HCT116 (cell line): Measurements from ENCODE around the gene RABL6. TPM values are rescaled to one million over a fixed set of nuclear protein-coding genes. Genes with fewer than 3 reads are reported as not detected.
"Not testable (repeated sequence)": the region's sequence is repeated elsewhere in the genome, so short reads cannot be mapped to it uniquely, and the experiment has no call there.

Experiments
- ATAC-seq: fragments of 200-7000 bp; cut with Tn5 transposase; 2 replicates; pipeline ENCODE4 v1.9.1; 2020; ENCODE audit warnings: mild to moderate bottlenecking, moderate library complexity
- BruUV-seq: library from RNA; stranded (reverse); fragments of 400-500 nt; replicated peaks from 2 replicates; lab custom pipeline; 2021; lab: Mats Ljungman, UMichigan
- CTCF ChIA-PET: fragments of 300-600 bp; sonication (Branson Sonifier 250); formaldehyde crosslinking; loops from one replicate; lab custom pipeline; 2021; ENCODE audit warnings: antibody characterized with exemption; lab: Charles Lee
- POLR2A ChIA-PET: fragments of 300-600, 350-600 bp; sonication (Branson Sonifier 250); formaldehyde crosslinking; loops from one replicate; lab custom pipeline; 2021; ENCODE audit warnings: antibody characterized with exemption; lab: Charles Lee
- RAD21 ChIA-PET, 2 experiments: fragments of 300-600 bp; sonication (Branson Sonifier 250); formaldehyde crosslinking; loops; one replicate each; lab custom pipeline; 2023; ENCODE audit warnings: low total read pairs in 2 of 2; ENCODE audit not compliant: uncharacterized antibody in 2 of 2, unreplicated experiment in 2 of 2, low non-redundant PET in 1 of 2; lab: Charles Lee
- DNase-seq: peaks from one replicate; pipeline ENCODE4 v3.0.0-alpha.2; 2010; ENCODE audit warnings: low read depth, low spot score
- H2AFZ ChIP-seq: fragments of 200-600 bp; shearing (Covaris generic), sonication (generic); 2 replicates; pipeline ENCODE4 v1.6.1; 2017; ENCODE audit warnings: low read depth, mixed run types, mixed read lengths, antibody characterized with exemption, low read length; ENCODE audit not compliant: poor library complexity, severe bottlenecking
- H3K27ac ChIP-seq: 2 replicates; pipeline ENCODE4 v1.5.1; 2012; ENCODE audit warnings: low read depth, low read length
- H3K27me3 ChIP-seq: fragments of 200-600 bp; sonication (generic); 2 replicates; pipeline ENCODE4 v1.6.1; 2016; ENCODE audit warnings: mixed run types, low read length, mixed read lengths; ENCODE audit not compliant: insufficient read depth
- H3K36me3 ChIP-seq, 2 experiments: fragments of 200-500 bp in 1 of 2; fragments of 200-600 bp in 1 of 2; sonication (Bioruptor generic) in 1 of 2; sonication (generic) in 1 of 2; 2 replicates each; pipeline versions ENCODE4 v1.5.1 to v1.6.1; 2014 to 2016; ENCODE audit warnings: low read length in 2 of 2, inconsistent platforms in 1 of 2, mixed read lengths in 1 of 2, mixed run types in 1 of 2; ENCODE audit not compliant: insufficient read depth in 2 of 2, control insufficient read depth in 1 of 2
- H3K4me1 ChIP-seq, 2 experiments: fragments of 200-600 bp in 1 of 2; sonication (generic) in 1 of 2; 2 replicates each; pipeline versions ENCODE4 v1.5.1 to v1.6.1; 2012 to 2017; ENCODE audit warnings: low read length in 2 of 2, inconsistent platforms in 1 of 2, mild to moderate bottlenecking in 1 of 2, mixed read lengths in 1 of 2, mixed run types in 1 of 2, moderate library complexity in 1 of 2; ENCODE audit not compliant: insufficient read depth in 2 of 2, control insufficient read depth in 1 of 2
- H3K4me2 ChIP-seq: fragments of 200-600 bp; sonication (generic); 2 replicates; pipeline ENCODE4 v1.6.1; 2017; ENCODE audit warnings: mixed run types, low read length, mixed read lengths
- H3K4me3 ChIP-seq, 2 experiments: fragments of 200-600 bp in 1 of 2; sonication (generic) in 1 of 2; replicated peaks in 1 of 2; 2 replicates each; pipeline ENCODE4 v1.5.1; 2011 to 2016; ENCODE audit warnings: low read length in 2 of 2, control low read depth in 1 of 2, low read depth in 1 of 2, mild to moderate bottlenecking in 1 of 2, mixed read lengths in 1 of 2, mixed run types in 1 of 2
- H3K79me2 ChIP-seq: fragments of 200-600 bp; sonication (generic); 2 replicates; pipeline ENCODE4 v1.6.1; 2017; ENCODE audit warnings: mild to moderate bottlenecking, mixed run types, low read length, moderate library complexity, mixed read lengths; ENCODE audit not compliant: insufficient read depth
- H3K9ac ChIP-seq: fragments of 200-600 bp; sonication (generic); 2 replicates; pipeline ENCODE4 v1.6.1; 2016; ENCODE audit warnings: low read length, mixed read lengths
- H3K9me2 ChIP-seq: fragments of 200-600 bp; sonication (generic), shearing (Covaris generic); 2 replicates; pipeline ENCODE4 v1.6.1; 2017; ENCODE audit warnings: mixed run types, mild to moderate bottlenecking, moderate library complexity; ENCODE audit not compliant: insufficient read depth
- H3K9me3 ChIP-seq, 2 experiments: fragments of 200-500 bp in 1 of 2; fragments of 200-600 bp in 1 of 2; sonication (Bioruptor generic) in 1 of 2; sonication (generic) in 1 of 2; 2 replicates each; pipeline ENCODE4 v1.6.1; 2014 to 2017; ENCODE audit warnings: low read length in 2 of 2, mixed read lengths in 2 of 2, inconsistent platforms in 1 of 2, low read depth in 1 of 2, mild to moderate bottlenecking in 1 of 2, mixed run types in 1 of 2, moderate library complexity in 1 of 2; ENCODE audit not compliant: control insufficient read depth in 1 of 2, insufficient read depth in 1 of 2
- H4K20me1 ChIP-seq: fragments of 200-600 bp; sonication (generic), shearing (Covaris generic); 2 replicates; pipeline ENCODE4 v1.6.1; 2017; ENCODE audit warnings: mixed run types, mild to moderate bottlenecking, moderate library complexity; ENCODE audit not compliant: insufficient read depth
- CBX3 ChIP-seq: IDR thresholded peaks from 2 replicates; pipeline ENCODE4 v1.6.1; 2012; ENCODE audit warnings: low read depth
- EZH2 ChIP-seq: fragments of 200-600 bp; sonication (generic); IDR thresholded peaks from 2 replicates; pipeline ENCODE4 v1.6.1; 2017; ENCODE audit warnings: antibody characterized with exemption, mixed run types
- REST ChIP-seq: IDR thresholded peaks from 2 replicates; pipeline ENCODE4 v1.6.1; 2012; ENCODE audit warnings: low read depth
- TCF7L2 ChIP-seq: IDR thresholded peaks from 2 replicates; pipeline ENCODE4 v1.7.0; 2011; ENCODE audit warnings: borderline replicate concordance, inconsistent platforms; ENCODE audit not compliant: insufficient read depth, insufficient read length; ENCODE audit errors: extremely low read depth
- YY1 ChIP-seq: IDR thresholded peaks from 2 replicates; pipeline ENCODE4 v1.6.1; 2011; ENCODE audit warnings: low read length, low read depth, moderate library complexity, mild to moderate bottlenecking; ENCODE audit not compliant: insufficient replicate concordance; ENCODE audit errors: extremely low read depth
- intact Hi-C: fragments of 100-400 bp; cut with micrococcal nuclease; formaldehyde crosslinking; loops from 2 replicates; pipeline ENCODE4 v1.10.0; 2022
- total RNA-seq: library from RNA; stranded (reverse); gene quantifications from one replicate; pipeline ENCODE4 v1.2.1, GENCODE V29; 2021; ENCODE audit not compliant: unreplicated experiment

RABL6 gene
- total RNA-seq, 1 experiment from 2014 or later = 98.6 TPM

GRCh38 chr9:136796775-136797347, 10.9 kb upstream of the RABL6 start:
- H3K27ac ChIP-seq, BruUV-seq, RAD21 ChIA-PET, H2AFZ ChIP-seq, H3K36me3 ChIP-seq, CTCF ChIA-PET, DNase-seq, ATAC-seq, H3K4me2 ChIP-seq, H3K4me3 ChIP-seq, H4K20me1 ChIP-seq, H3K9ac ChIP-seq, H3K9me2 ChIP-seq, intact Hi-C loops, H3K9me3 ChIP-seq, H3K27me3 ChIP-seq, POLR2A ChIA-PET: not testable (repeated sequence)
- Histone ChIP-seq H3K4me1 (peaks cover 23 to 43% of the 10 kb centered on the region in 2 experiments), H3K79me2 (peaks cover 12% of the 10 kb centered on the region; the same call in 1 of the 2 replicates)

GRCh38 chr9:136798708-136799078, 9.1 kb upstream of the RABL6 start:
- TF ChIP-seq EZH2 (no peak), YY1 (no peak), CBX3 (no peak), REST (no peak), TCF7L2 (no peak)
- CTCF ChIA-PET = interaction anchor here (1.4 kb wide), 1 partner anchor 236 kb away, joined by 3 read pairs; no protein-coding TSS in a partner anchor
- H3K4me1 ChIP-seq = peaks cover 20 to 27% of the 10 kb centered on the region in 2 experiments
- no peaks in the 10 kb centered on the region for H3K9me2 ChIP-seq
- no peaks in the 10 kb centered on the region for H3K79me2 ChIP-seq
- RAD21 ChIA-PET = no interaction called here
- H3K4me2 ChIP-seq = no peak overlapping the region
- no TSS peak for BruUV-seq
- no peaks in the 10 kb centered on the region for H3K36me3 ChIP-seq
- no peaks in the 10 kb centered on the region for H3K27me3 ChIP-seq
- DNase-seq = no peak
- H4K20me1 ChIP-seq = no peaks in the 10 kb centered on the region
- no peak overlapping the region for H3K9ac ChIP-seq
- no peak overlapping the region for H3K27ac ChIP-seq
- no peak overlapping the region for H3K4me3 ChIP-seq
- POLR2A ChIA-PET = no interaction called here
- H2AFZ ChIP-seq = no peak overlapping the region
- H3K9me3 ChIP-seq = no peaks in the 10 kb centered on the region
- ATAC-seq = no peak
- intact Hi-C loops = no loop called here
